Measurements from ENCODE around the gene LYRM7. TPM values are rescaled to one million over a fixed set of nuclear protein-coding genes. Genes with fewer than 3 reads are reported as not detected.
"Not testable (repeated sequence)": the region's sequence is repeated elsewhere in the genome, so short reads cannot be mapped to it uniquely, and the experiment has no call there.

LYRM7 gene
- 11.3 TPM for polyA plus RNA-seq (2013, experiment 1 of 2)
- polyA plus RNA-seq (2013, experiment 2 of 2) = 6.9 TPM

DNA sequence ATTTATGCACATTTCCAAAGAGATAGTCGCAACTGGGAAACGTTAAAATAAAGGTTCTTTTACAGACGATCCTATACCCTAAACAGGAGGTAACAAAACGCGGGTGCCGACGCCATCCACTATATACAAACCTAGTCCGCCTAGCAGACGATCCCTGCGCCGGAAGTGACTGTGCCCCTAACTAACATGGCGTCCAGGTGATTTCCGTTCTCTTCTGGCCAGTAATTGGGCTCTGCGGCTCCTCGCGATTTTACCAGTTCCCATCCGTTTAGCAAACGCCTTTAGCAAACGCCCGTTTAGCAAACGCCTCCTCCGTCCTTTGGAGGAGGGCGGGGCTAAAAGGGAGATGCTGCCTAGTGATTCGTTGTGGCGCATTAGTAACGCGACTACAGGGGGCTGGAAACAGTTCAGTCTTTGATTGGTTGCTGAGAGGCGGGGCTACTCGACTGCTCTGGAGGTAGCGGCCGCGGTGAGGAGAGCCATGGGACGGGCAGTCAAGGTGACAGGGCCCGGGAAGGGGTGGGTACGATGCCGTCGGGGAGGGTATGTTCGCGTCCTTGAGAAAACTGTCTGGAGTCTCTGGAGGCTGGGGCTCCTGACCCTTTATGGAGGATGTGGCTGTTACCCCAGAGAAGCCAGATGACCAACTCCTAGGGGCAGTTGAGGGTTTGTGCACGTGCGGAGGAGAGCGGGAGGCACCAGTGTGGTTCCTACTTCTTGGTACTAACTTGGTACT lies at the start of gene LYRM7:
LYRM7 (plus strand) TSS at position 405 of the 736 bp plus-strand sequence; CDS start at position 482, 77 bp downstream.
- H3K4me1 ChIP-seq (ENCODE audit: control insufficient read depth, insufficient read depth, low read length, poor library complexity, severe bottlenecking) = no peaks in the 10 kb centered on the region
- H3K36me3 ChIP-seq (ENCODE audit: control insufficient read depth, insufficient read depth, low read length) = no peaks in the 10 kb centered on the region
- H3K4me3 ChIP-seq (ENCODE audit: extremely low read depth, insufficient read depth, low read length, poor library complexity, severe bottlenecking) = peak within 1 kb of the TSS; percentile 68
- H3K9me3 ChIP-seq (ENCODE audit: control insufficient read depth, low read length) = no peaks in the 10 kb centered on the region
- WGBS, 2 experiments (ENCODE audit: insufficient coverage in 2 of 2) = 0% methylated on average over 32 to 34 of the region's 42 CpGs
- H3K27ac ChIP-seq (ENCODE audit: low read depth, low read length, severe bottlenecking) = peak within 1 kb of the TSS; percentile 57

DNA sequence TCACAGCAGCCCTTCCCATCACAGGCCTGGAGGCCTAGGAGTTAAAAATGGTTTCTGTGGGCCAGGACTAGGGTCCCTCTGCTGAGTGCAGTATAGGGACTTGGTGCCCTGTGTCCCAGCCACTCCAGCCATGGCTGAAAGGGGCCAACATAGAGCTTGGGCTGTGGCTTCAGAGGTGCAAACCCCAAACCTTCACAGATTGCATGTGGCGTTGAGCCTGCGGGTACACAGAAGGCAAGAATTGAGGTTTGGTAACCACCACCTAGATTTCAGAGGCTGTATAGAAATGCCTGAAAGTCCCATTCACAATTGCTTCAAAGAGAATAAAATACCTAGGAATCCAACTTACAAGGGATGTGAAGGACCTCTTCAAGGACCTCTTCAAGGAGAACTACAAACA lies 43.5 kb upstream of the LYRM7 start:
- 92% methylated on average over 2 of the region's 2 CpGs; no CpG with 5 or more reads in 1 of the 2 experiments for WGBS, 2 experiments (ENCODE audit: insufficient coverage in 2 of 2)
- H3K4me3 ChIP-seq (ENCODE audit: extremely low read depth, insufficient read depth, low read length, poor library complexity, severe bottlenecking); H3K4me1 ChIP-seq (ENCODE audit: control insufficient read depth, insufficient read depth, low read length, poor library complexity, severe bottlenecking); H3K36me3 ChIP-seq (ENCODE audit: control insufficient read depth, insufficient read depth, low read length); H3K27ac ChIP-seq (ENCODE audit: low read depth, low read length, severe bottlenecking); H3K9me3 ChIP-seq (ENCODE audit: control insufficient read depth, low read length): not testable (repeated sequence)

DNA sequence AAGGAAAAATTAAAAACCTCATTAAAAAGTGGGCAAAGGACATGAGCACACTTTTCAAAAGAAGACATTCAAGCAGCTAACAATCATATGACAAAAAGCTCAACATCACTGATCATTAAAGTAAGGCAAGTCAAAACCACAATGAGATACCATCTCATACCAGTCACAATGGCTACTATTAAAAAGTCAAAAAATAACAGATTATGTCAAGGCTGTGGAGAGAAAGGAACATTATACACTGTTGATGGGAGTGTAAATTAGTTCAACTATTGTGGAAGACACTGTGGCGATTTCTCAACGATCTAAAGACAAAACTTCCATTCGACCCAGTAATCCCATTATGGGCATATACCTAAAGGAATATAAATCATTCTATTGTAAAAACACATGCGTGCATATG lies 41.4 kb upstream of the LYRM7 start:
- Histone ChIP-seq H3K9me3 (ENCODE audit: control insufficient read depth, low read length) (peaks cover 5% of the 10 kb centered on the region), H3K36me3 (ENCODE audit: control insufficient read depth, insufficient read depth, low read length) (no peaks in the 10 kb centered on the region), H3K27ac (ENCODE audit: low read depth, low read length, severe bottlenecking) (no peak overlapping the region), H3K4me3 (ENCODE audit: extremely low read depth, insufficient read depth, low read length, poor library complexity, severe bottlenecking) (no peak overlapping the region), H3K4me1 (ENCODE audit: control insufficient read depth, insufficient read depth, low read length, poor library complexity, severe bottlenecking) (no peaks in the 10 kb centered on the region)
- WGBS, 2 experiments (ENCODE audit: insufficient coverage in 2 of 2) = no CpG with 5 or more reads among the region's 4 CpGs

DNA sequence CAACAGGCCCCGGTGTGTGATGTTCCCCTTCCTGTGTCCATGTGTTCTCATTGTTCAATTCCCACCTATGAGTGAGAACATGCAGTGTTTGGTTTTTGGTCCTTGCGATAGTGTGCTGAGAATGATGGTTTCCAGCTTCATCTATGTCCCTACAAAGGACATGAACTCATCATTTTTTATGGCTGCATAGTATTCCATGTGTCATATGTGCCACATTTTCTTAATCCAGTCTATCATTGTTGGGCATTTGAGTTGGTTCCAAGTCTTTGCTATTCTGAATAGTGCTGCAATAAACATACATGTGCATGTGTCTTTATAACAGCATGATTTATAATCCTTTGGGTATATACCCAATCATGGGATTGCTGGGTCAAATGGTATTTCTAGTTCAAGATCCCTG lies 37.7 kb upstream of the LYRM7 start:
- not testable (repeated sequence) for H3K4me1 ChIP-seq (ENCODE audit: control insufficient read depth, insufficient read depth, low read length, poor library complexity, severe bottlenecking); H3K4me3 ChIP-seq (ENCODE audit: extremely low read depth, insufficient read depth, low read length, poor library complexity, severe bottlenecking); H3K9me3 ChIP-seq (ENCODE audit: control insufficient read depth, low read length); H3K36me3 ChIP-seq (ENCODE audit: control insufficient read depth, insufficient read depth, low read length); H3K27ac ChIP-seq (ENCODE audit: low read depth, low read length, severe bottlenecking)
- WGBS, 2 experiments (ENCODE audit: insufficient coverage in 2 of 2) = no CpG with 5 or more reads among the region's 2 CpGs

DNA sequence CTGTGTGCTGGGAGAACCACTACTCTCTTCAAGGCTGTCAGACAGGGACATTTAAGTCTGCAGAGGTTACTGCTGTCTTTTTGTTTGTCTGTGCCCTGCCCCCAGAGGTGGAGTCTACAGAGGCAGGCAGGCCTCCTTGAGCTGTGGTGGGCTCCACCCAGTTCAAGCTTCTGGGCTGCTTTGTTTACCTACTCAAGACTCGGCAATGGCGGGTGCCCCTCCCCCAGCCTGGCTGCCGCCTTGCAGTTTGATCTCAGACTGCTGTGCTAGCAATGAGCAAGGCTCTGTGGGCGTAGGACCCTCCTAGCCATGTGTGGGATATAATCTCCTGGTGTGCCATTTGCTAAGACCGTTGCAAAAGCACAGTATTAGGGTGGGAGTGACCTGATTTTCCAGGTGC lies 32.3 kb upstream of the LYRM7 start:
- not testable (repeated sequence) for H3K9me3 ChIP-seq (ENCODE audit: control insufficient read depth, low read length); H3K4me3 ChIP-seq (ENCODE audit: extremely low read depth, insufficient read depth, low read length, poor library complexity, severe bottlenecking); H3K36me3 ChIP-seq (ENCODE audit: control insufficient read depth, insufficient read depth, low read length); H3K4me1 ChIP-seq (ENCODE audit: control insufficient read depth, insufficient read depth, low read length, poor library complexity, severe bottlenecking); H3K27ac ChIP-seq (ENCODE audit: low read depth, low read length, severe bottlenecking)
- WGBS, 2 experiments (ENCODE audit: insufficient coverage in 2 of 2) = 84 to 87% methylated on average over 4 to 5 of the region's 5 CpGs

DNA sequence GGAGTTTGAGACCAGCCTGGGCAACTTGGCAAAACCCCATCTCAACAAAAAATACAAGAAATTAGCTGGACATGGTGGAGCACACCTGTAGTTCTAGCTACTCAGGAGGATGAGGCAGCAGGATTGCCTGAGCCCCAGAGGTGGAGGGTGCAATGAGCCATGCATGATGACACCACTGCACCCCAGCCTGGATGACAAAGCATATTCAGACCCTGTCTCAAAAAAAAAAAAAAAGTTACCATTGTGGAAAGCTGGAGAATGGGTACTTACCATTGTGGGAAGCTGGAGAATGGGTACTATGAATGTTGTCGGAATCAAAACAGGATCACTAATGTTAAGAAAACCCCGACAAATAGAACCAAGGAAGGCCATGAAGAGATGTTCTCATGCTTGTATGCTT lies 31.4 kb upstream of the LYRM7 start:
- no peaks in the 10 kb centered on the region for H3K36me3 ChIP-seq (ENCODE audit: control insufficient read depth, insufficient read depth, low read length)
- H3K4me3 ChIP-seq (ENCODE audit: extremely low read depth, insufficient read depth, low read length, poor library complexity, severe bottlenecking) = no peak overlapping the region
- no peaks in the 10 kb centered on the region for H3K9me3 ChIP-seq (ENCODE audit: control insufficient read depth, low read length)
- no peaks in the 10 kb centered on the region for H3K4me1 ChIP-seq (ENCODE audit: control insufficient read depth, insufficient read depth, low read length, poor library complexity, severe bottlenecking)
- no peak overlapping the region for H3K27ac ChIP-seq (ENCODE audit: low read depth, low read length, severe bottlenecking)
- WGBS, 2 experiments (ENCODE audit: insufficient coverage in 2 of 2) = 60% methylated on average over 1 of the region's 2 CpGs; no CpG with 5 or more reads in 1 of the 2 experiments

DNA sequence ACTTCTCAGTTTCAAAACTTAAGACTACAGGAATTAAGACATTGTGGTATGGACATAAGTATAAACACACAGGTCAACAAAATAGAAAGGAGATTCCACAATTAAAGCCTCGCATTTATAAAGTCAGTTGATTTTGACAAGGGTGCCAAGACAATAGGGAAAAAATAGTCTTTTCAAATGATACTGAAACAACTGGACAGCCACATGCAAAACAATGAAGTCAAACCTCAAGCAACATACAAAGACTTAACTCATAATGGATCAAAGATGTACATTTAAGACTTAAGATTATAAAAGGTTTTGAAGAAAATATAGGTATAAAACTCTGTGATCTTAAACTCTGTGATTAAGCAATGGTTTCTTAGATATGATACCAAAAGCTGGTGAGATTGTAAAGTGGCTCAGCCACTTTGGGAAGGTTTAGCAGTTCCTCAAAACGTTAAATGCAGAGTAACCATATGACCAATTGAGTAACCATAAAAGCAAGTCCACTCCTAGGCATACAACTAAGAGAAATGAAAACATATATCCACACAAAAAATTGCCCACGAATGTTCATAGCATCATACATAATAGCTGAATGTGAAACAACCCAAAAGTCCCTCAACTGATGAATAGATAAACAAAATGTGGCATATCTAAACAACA lies 27.6 kb upstream of the LYRM7 start:
- 100% methylated on average over 1 of the region's 3 CpGs; no CpG with 5 or more reads in 1 of the 2 experiments for WGBS, 2 experiments (ENCODE audit: insufficient coverage in 2 of 2)
- Histone ChIP-seq H3K9me3 (ENCODE audit: control insufficient read depth, low read length) (no peaks in the 10 kb centered on the region), H3K36me3 (ENCODE audit: control insufficient read depth, insufficient read depth, low read length) (no peaks in the 10 kb centered on the region), H3K4me3 (ENCODE audit: extremely low read depth, insufficient read depth, low read length, poor library complexity, severe bottlenecking) (no peak overlapping the region), H3K4me1 (ENCODE audit: control insufficient read depth, insufficient read depth, low read length, poor library complexity, severe bottlenecking) (no peaks in the 10 kb centered on the region), H3K27ac (ENCODE audit: low read depth, low read length, severe bottlenecking) (no peak overlapping the region)

DNA sequence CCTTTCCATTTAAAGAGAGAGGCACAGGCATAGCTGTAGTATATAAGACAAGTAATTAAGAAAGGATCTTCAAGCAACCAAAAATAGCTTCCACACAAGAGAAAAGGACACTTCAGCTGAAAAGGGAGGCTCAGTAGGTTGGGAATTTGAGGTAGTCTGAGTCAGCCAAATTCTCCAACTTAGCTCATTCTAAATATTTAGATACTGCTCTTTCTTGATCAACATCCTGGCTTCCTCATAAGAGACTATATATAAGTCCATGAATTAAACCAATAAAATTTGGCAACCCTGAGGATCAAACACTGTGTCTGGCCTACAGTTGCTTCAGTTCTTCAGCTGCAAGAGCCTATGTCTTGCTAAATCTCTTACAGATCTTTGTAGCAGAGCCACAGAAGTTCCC lies 23.5 kb upstream of the LYRM7 start:
- H3K4me1 ChIP-seq (ENCODE audit: control insufficient read depth, insufficient read depth, low read length, poor library complexity, severe bottlenecking) = no peaks in the 10 kb centered on the region
- no peak overlapping the region for H3K27ac ChIP-seq (ENCODE audit: low read depth, low read length, severe bottlenecking)
- no peaks in the 10 kb centered on the region for H3K36me3 ChIP-seq (ENCODE audit: control insufficient read depth, insufficient read depth, low read length)

DNA sequence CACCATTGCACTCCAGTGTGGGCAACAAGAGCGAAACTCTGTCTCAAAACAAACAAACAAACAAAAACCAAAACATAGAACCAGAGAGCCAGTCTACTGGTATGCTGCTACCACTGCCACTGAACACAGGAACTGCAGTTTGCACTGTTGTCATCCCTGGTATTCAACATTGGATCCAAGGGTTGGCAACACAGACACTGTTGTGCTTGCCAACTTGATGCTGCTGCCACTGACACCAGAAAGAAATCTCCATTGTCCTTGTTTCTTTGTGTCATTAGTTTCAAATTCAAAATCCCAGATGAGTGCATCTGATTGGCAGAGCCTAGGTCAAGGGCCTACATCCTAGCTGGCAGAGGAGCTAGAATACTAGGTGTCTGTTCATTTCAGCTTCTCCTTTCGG lies 21.9 kb upstream of the LYRM7 start:
- H3K9me3 ChIP-seq (ENCODE audit: control insufficient read depth, low read length) = no peaks in the 10 kb centered on the region
- WGBS, 2 experiments (ENCODE audit: insufficient coverage in 2 of 2) = 71 to 89% methylated on average over 1 of the region's 2 CpGs

More for the DNA sequence above, 23.5 kb upstream of the LYRM7 start:
- H3K4me3 ChIP-seq (ENCODE audit: extremely low read depth, insufficient read depth, low read length, poor library complexity, severe bottlenecking) = no peak overlapping the region
- H3K9me3 ChIP-seq (ENCODE audit: control insufficient read depth, low read length) = no peaks in the 10 kb centered on the region

DNA sequence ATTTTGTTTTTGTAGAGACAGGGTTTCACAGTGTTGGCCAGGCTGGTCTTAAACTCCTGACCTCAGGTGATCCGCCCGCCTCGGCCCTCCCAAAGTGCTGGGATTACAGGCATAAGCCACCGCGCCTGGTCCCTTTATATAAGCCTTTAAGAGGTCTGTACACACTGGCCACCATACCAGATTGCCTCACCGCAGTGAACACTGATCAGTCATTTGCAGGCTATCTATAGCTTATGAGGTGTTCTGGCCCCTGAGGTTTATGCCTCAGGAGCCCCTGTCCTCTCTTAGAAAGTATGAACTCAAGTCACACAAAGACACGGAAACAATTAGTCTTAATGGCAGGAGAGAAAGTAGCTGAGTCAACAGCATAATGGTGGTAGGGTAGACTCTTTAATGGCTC lies 20.3 kb upstream of the LYRM7 start:
- no peak overlapping the region for H3K4me3 ChIP-seq (ENCODE audit: extremely low read depth, insufficient read depth, low read length, poor library complexity, severe bottlenecking)
- no peaks in the 10 kb centered on the region for H3K4me1 ChIP-seq (ENCODE audit: control insufficient read depth, insufficient read depth, low read length, poor library complexity, severe bottlenecking)
- 94 to 98% methylated on average over 6 to 7 of the region's 7 CpGs for WGBS, 2 experiments (ENCODE audit: insufficient coverage in 2 of 2)
- H3K27ac ChIP-seq (ENCODE audit: low read depth, low read length, severe bottlenecking) = no peak overlapping the region
- H3K36me3 ChIP-seq (ENCODE audit: control insufficient read depth, insufficient read depth, low read length) = peaks cover 2% of the 10 kb centered on the region
- H3K9me3 ChIP-seq (ENCODE audit: control insufficient read depth, low read length) = no peaks in the 10 kb centered on the region

More for the DNA sequence above, 21.9 kb upstream of the LYRM7 start:
- no peak overlapping the region for H3K27ac ChIP-seq (ENCODE audit: low read depth, low read length, severe bottlenecking)
- no peaks in the 10 kb centered on the region for H3K36me3 ChIP-seq (ENCODE audit: control insufficient read depth, insufficient read depth, low read length)
- no peaks in the 10 kb centered on the region for H3K4me1 ChIP-seq (ENCODE audit: control insufficient read depth, insufficient read depth, low read length, poor library complexity, severe bottlenecking)
- H3K4me3 ChIP-seq (ENCODE audit: extremely low read depth, insufficient read depth, low read length, poor library complexity, severe bottlenecking) = no peak overlapping the region

DNA sequence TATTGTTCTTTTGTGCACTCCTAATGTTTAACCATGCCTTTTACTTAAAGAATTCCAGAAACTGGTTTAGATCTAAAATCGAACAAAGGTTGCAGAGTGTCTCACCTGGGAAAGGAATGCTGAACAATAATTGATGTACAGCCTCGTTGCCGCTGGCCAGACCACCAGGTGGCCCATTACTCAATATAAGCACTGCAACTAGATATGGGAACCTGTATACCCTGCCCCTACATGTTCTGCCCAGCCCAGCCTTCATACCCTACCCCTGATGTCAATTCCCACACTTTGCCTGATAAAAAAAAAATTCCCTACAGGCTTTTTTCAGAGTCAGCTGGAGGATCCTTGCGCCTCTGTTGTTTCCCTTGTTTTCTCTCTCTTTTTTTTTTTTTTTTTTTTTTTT lies 19.5 kb upstream of the LYRM7 start:
- no peaks in the 10 kb centered on the region for H3K9me3 ChIP-seq (ENCODE audit: control insufficient read depth, low read length)
- no peaks in the 10 kb centered on the region for H3K4me1 ChIP-seq (ENCODE audit: control insufficient read depth, insufficient read depth, low read length, poor library complexity, severe bottlenecking)
- no peak overlapping the region for H3K27ac ChIP-seq (ENCODE audit: low read depth, low read length, severe bottlenecking)
- 87 to 90% methylated on average over 2 to 3 of the region's 4 CpGs for WGBS, 2 experiments (ENCODE audit: insufficient coverage in 2 of 2)
- peaks cover 9% of the 10 kb centered on the region for H3K36me3 ChIP-seq (ENCODE audit: control insufficient read depth, insufficient read depth, low read length)
- H3K4me3 ChIP-seq (ENCODE audit: extremely low read depth, insufficient read depth, low read length, poor library complexity, severe bottlenecking) = no peak overlapping the region

Data from mesodermal cell (in vitro differentiated cells).